K562 (cell line): ENCODE data around the gene CAMSAP3.

ENCODE experiments used
- BRD4 ChIP-seq: fragments of 200-600 bp; sonication (generic); IDR thresholded peaks from 2 replicates; pipeline ENCODE4 v1.6.1; 2017; ENCODE audit warnings: inconsistent platforms
- CHD2 ChIP-seq: IDR thresholded peaks from 2 replicates; pipeline ENCODE4 v1.6.1; 2011; ENCODE audit warnings: low read depth, low read length
- CTCF ChIP-seq, 3 experiments: IDR thresholded peaks in 2 of 3; conservative IDR thresholded peaks in 1 of 3; 2 replicates each; pipeline ENCODE4 v1.5.1; 2011 to 2012; ENCODE audit warnings: low read length in 3 of 3, mild to moderate bottlenecking in 3 of 3, control low read depth in 2 of 3, improper control_type of control experiment in 1 of 3, inconsistent platforms in 1 of 3, low read depth in 1 of 3, mixed read lengths in 1 of 3, moderate library complexity in 1 of 3; ENCODE audit not compliant: insufficient read depth in 2 of 3
- E2F6 ChIP-seq, 2 experiments: IDR thresholded peaks; 2 replicates each; pipeline ENCODE4 v1.6.1; 2011; ENCODE audit warnings: borderline replicate concordance in 1 of 2, control low read depth in 1 of 2, low read depth in 1 of 2, low read length in 1 of 2, mild to moderate bottlenecking in 1 of 2, mixed read lengths in 1 of 2, moderate library complexity in 1 of 2; ENCODE audit not compliant: insufficient read depth in 1 of 2, insufficient read length in 1 of 2, poor library complexity in 1 of 2, severe bottlenecking in 1 of 2; ENCODE audit errors: extremely low read depth in 1 of 2
- EGR1 ChIP-seq: fragments of 450-650 bp; conservative IDR thresholded peaks from 2 replicates; pipeline ENCODE4 v1.6.1; 2017; ENCODE audit warnings: mild to moderate bottlenecking
- HES1 ChIP-seq: fragments of 450-650 bp; IDR thresholded peaks from 2 replicates; pipeline ENCODE4 v1.6.1; 2016; ENCODE audit warnings: low read depth, mild to moderate bottlenecking, moderate library complexity
- KLF16 ChIP-seq: IDR thresholded peaks from 2 replicates; pipeline ENCODE4 v1.6.1; 2016; ENCODE audit warnings: antibody characterized with exemption
- TARDBP ChIP-seq: fragments of 450-650 bp; IDR thresholded peaks from 2 replicates; pipeline ENCODE4 v1.6.1; 2016
- TCF7L2 ChIP-seq: fragments of 150-350 bp; IDR thresholded peaks from 2 replicates; pipeline ENCODE4 v1.6.1; 2016; ENCODE audit warnings: low read depth, mild to moderate bottlenecking, low read length, moderate library complexity
- TEAD4 ChIP-seq, 2 experiments: sonication (generic) in 1 of 2; formaldehyde crosslinking in 1 of 2; IDR thresholded peaks; 2 replicates each; pipeline versions ENCODE4 v1.6.1 to v1.8.0; 2012 to 2022; ENCODE audit warnings: borderline replicate concordance in 1 of 2, inconsistent platforms in 1 of 2, low read length in 1 of 2, mild to moderate bottlenecking in 1 of 2, missing genetic modification reagents in 1 of 2
- THAP7 ChIP-seq: fragments of 250-450 bp; sonication (Bioruptor Pico); IDR thresholded peaks from 2 replicates; pipeline ENCODE4 v1.5.0; 2021
- XRCC4 ChIP-seq: IDR thresholded peaks from one replicate; pipeline ENCODE4 v1.6.1; 2011; ENCODE audit not compliant: insufficient read depth, insufficient read length; ENCODE audit errors: extremely low read depth
- ZBTB33 ChIP-seq: sonication (generic); formaldehyde crosslinking; IDR thresholded peaks from 2 replicates; pipeline ENCODE4 v1.8.1; 2023; ENCODE audit warnings: mild to moderate bottlenecking, missing genetic modification reagents

- TF ChIP-seq CTCF (IDR thresholded peaks at IDR 0.05 in 2 of 3, conservative IDR thresholded peaks at IDR 0.05 in 1 of 3; ENCODE audit: insufficient read depth in 2 of 3, low read depth in 1 of 3, low read length in 3 of 3) (no peak), TCF7L2 (no peak), ZBTB33 (CRISPR knock-in tag) (no peak), HES1 (no peak), THAP7 (no peak), E2F6 (IDR thresholded peaks at IDR 0.05; ENCODE audit: borderline replicate concordance in 1 of 2, extremely low read depth in 1 of 2, insufficient read depth in 1 of 2, insufficient read length in 1 of 2, low read depth in 1 of 2, low read length in 1 of 2, poor library complexity in 1 of 2, severe bottlenecking in 1 of 2) (no peak), TARDBP (no peak), EGR1 (no peak), CHD2 (no peak), KLF16 (no peak), XRCC4 (no peak), BRD4 (no peak), TEAD4 (IDR thresholded peaks at IDR 0.05; ENCODE audit: low read length) (no peak), TEAD4 (CRISPR knock-in tag; IDR thresholded peaks at IDR 0.05; ENCODE audit: borderline replicate concordance) (no peak)
Observed at GRCh38 chr19:7645656-7646425, 50.2 kb downstream of the CAMSAP3 start.
